ENCODE results near the gene PPFIA3.
"Not testable (repeated sequence)": the region's sequence is repeated elsewhere in the genome, so short reads cannot be mapped to it uniquely, and the experiment has no call there.

The PPFIA3 gene

DNA sequence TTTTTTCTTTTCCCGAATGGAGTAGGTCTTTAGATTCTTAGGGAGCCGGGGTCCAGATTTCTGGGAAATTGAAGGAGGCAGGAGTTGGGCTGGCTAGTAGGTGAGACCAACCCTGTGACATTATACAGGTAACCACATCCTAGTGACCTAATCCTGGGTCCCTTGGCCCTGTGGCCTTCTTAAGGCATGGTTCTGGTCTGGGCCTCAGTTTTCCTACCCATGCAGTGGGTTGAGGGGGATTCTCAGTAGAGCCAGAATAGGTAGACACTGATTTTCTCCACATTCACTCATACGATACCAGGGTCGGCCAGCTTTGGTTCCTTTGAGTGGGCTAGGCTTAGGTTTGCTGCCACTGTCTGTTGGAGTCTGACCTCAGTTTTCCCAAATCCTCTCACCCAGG is 7.2 kb downstream of the PPFIA3 start:
- Histone ChIP-seq H3K27me3 (peaks cover 0 to 19% (median 11%) of the 10 kb centered on the region in 11 experiments; a peak in 20 of 22 replicates), H3K4me1 (peaks cover 9 to 21% (median 18%) of the 10 kb centered on the region in 10 experiments), H3K4me3 (no peak overlapping the region)

DNA sequence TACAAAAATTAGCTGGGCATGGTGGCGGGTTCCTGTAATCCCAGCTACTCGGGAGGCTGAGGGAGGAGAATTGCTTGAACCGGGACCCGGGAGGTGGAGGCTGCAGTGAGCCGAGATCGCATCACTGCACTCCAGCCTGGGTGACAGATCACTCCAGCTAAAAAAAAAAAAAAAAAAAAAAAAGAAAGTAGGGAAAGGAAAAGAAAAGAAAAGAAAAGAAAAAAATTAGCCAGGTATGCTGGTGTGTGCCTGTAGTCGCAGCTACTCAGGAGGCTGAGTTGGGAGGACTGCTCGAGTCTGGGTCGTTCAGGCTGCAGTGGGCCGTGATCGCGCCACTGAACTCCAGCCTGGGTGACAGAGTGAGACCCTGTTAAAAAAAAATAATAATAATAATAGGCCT is 7.9 kb downstream of the PPFIA3 start:
- Histone ChIP-seq H3K27me3 (peaks cover 0 to 13% (median 4%) of the 10 kb centered on the region in 11 experiments; a peak in 16 of 22 replicates), H3K36me3 (peaks cover 8 to 18% (median 12%) of the 10 kb centered on the region in 11 experiments; a peak in 16 of 22 replicates), H3K4me1 (peaks cover 9 to 21% (median 18%) of the 10 kb centered on the region in 10 experiments), H3K9me3 (replicated peaks in 1 of 11) (peaks cover 0 to 25% (median 9%) of the 10 kb centered on the region in 11 experiments; a peak in 9 of 22 replicates), H3K4me2 (peak overlapping the region; percentile 51 to 82 (median 67); a peak in 20 of 22 replicates), H3K9ac (0 out of 22 replicates have a peak overlapping the region, but pooled peaks of 1 of the 11 experiments have one; percentile 48)
- H4K20me1 ChIP-seq, H3K4me3 ChIP-seq, H3K27ac ChIP-seq: not testable (repeated sequence)

More for the DNA sequence above, 7.2 kb downstream of the PPFIA3 start:
- Histone ChIP-seq H3K9me3 (replicated peaks in 1 of 11) (peaks cover 0 to 25% (median 9%) of the 10 kb centered on the region in 11 experiments; a peak in 9 of 22 replicates), H3K27ac (no peak overlapping the region), H3K4me2 (no peak overlapping the region), H3K36me3 (peaks cover 8 to 18% (median 12%) of the 10 kb centered on the region in 11 experiments; a peak in 16 of 22 replicates), H3K9ac (no peak overlapping the region), H4K20me1 (no peaks in the 10 kb centered on the region)
- TF ChIP-seq Cebpa-rat (IDR thresholded peaks at IDR 0.05) = no peak

DNA sequence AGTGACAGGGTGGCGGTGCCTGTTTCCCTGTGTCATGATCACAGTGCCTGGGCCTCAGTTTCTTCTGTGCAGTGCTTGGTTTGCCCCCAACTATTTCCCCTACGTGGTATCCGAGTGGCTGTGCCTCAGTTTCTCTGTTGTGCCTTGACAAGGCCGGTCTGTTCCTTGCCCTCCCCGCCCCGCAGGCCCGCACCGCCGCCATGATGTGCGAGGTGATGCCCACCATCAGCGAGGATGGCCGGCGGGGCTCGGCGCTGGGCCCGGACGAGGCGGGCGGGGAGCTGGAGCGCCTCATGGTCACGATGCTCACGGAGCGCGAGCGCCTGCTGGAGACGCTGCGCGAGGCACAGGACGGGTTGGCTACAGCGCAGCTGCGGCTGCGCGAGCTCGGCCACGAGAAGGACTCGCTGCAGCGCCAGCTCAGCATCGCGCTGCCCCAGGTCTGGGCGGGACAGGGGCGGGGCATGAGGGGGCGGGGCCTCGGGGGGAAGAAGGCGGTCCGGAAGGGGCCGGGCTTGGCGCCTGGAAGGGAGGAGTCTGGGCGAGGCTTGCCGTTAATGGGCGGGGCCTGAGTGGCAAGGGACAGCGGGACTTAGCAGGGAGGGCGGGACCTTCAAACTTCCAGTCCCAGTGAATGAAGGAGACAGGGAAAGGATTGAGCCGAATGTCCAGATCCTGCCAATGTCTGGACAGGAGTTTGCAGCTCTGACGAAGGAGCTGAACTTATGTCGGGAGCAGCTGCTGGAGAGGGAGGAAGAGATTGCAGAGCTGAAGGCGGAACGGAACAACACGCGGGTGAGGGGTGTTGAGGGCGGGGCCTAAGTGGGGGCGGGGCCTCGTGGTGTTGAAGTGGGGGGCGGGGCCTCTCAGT is 8.6 kb downstream of the PPFIA3 start:
- Histone ChIP-seq H3K9ac (peak overlapping the region in 8 of 11 experiments; percentile 44 to 69 (median 56); a peak in 10 of 22 replicates), H3K27ac (peak overlapping the region in 9 of 11 experiments; percentile 19 to 71 (median 47); a peak in 12 of 22 replicates), H3K4me2 (peak overlapping the region; percentile 55 to 82 (median 76)), H3K4me1 (peaks cover 9 to 21% (median 18%) of the 10 kb centered on the region in 10 experiments), H4K20me1 (no peaks in the 10 kb centered on the region), H3K27me3 (peaks cover 0 to 7% (median 0%) of the 10 kb centered on the region in 11 experiments; a peak in 6 of 22 replicates), H3K36me3 (peaks cover 8 to 18% (median 12%) of the 10 kb centered on the region in 11 experiments; a peak in 16 of 22 replicates), H3K4me3 (peak overlapping the region; percentile 41 to 68 (median 54); a peak in 16 of 20 replicates), H3K9me3 (replicated peaks in 1 of 11) (peaks cover 0 to 25% (median 9%) of the 10 kb centered on the region in 11 experiments; a peak in 9 of 22 replicates)
- no peak for TF ChIP-seq Cebpa-rat (IDR thresholded peaks at IDR 0.05)

DNA sequence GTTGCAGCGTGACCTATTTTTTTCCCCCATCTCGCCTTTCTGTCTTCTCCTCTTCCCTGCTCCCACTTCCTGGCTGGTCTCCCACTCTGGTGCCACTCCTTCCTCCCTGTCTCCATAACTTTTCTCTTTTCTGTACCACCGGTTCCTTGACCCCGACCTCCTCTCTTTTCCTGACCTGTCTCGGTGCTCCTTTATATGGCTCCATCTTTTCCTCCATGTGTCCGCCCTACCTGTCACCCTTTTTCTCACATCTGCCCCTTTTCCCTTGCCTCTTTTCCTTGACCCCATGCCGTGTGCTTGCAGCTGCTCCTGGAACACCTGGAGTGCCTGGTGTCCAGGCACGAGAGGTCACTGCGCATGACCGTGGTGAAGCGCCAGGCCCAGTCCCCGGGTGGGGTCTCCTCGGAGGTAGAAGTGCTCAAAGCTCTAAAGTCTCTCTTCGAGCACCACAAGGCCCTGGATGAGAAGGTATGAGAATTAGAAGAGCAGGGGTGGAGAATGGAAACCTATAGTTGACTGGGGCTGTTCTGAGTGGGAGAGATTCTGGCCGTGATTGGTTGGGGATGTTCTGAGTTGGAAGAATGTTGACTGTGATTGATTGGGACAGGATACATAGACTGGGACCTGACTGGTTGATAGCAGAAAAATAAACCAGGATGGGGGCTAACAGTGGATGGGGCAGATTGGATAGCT is 9.3 kb downstream of the PPFIA3 start:
- peak overlapping the region in 6 of 11 experiments; percentile 8 to 71 (median 40); a peak in 5 of 22 replicates for H3K27ac ChIP-seq
- peak overlapping the region; percentile 47 to 81 (median 68); a peak in 21 of 22 replicates for H3K4me2 ChIP-seq
- peaks cover 0 to 28% (median 9%) of the 10 kb centered on the region in 11 experiments; a peak in 9 of 22 replicates for H3K9me3 ChIP-seq (replicated peaks in 1 of 11)
- TF ChIP-seq Cebpa-rat (IDR thresholded peaks at IDR 0.05) = no peak
- peaks cover 9 to 22% (median 18%) of the 10 kb centered on the region in 10 experiments for H3K4me1 ChIP-seq
- no peaks in the 10 kb centered on the region for H4K20me1 ChIP-seq
- H3K4me3 ChIP-seq = peak overlapping the region; percentile 41 to 68 (median 54); a peak in 15 of 20 replicates
- peak overlapping the region in 4 of 11 experiments; percentile 29 to 69 (median 52); a peak in 7 of 22 replicates for H3K9ac ChIP-seq
- peaks cover 8 to 23% (median 12%) of the 10 kb centered on the region in 11 experiments; a peak in 17 of 22 replicates for H3K36me3 ChIP-seq
- H3K27me3 ChIP-seq = peaks cover 0 to 3% (median 0%) of the 10 kb centered on the region in 11 experiments; a peak in 5 of 22 replicates

DNA sequence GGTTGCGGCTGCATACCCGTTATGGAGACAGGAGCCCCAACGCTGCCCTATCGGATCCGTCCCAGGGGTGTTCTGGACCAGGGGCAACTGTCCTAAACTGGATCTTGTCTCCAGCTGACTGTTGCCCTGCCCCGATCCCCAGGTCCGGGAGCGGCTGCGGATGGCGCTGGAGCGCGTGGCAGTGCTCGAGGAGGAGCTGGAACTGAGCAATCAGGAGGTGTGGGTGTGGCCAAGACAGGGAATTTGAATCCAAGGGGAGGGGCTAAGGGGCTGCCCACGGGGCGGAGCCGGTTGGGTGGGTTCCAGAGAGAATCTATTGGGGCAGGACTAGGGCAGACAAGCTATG is 9.9 kb downstream of the PPFIA3 start:
- H3K27ac ChIP-seq = peak overlapping the region in 3 of 11 experiments; percentile 35 to 67 (median 45); a peak in 2 of 22 replicates
- H3K36me3 ChIP-seq = peaks cover 10 to 28% (median 16%) of the 10 kb centered on the region in 11 experiments; a peak in 18 of 22 replicates
- peaks cover 0 to 8% (median 0%) of the 10 kb centered on the region in 11 experiments; a peak in 5 of 22 replicates for H3K27me3 ChIP-seq
- H3K4me1 ChIP-seq = peaks cover 9 to 26% (median 18%) of the 10 kb centered on the region in 10 experiments
- H3K9ac ChIP-seq = 0 out of 22 replicates have a peak overlapping the region, but pooled peaks of 1 of the 11 experiments have one; percentile 69
- H3K4me3 ChIP-seq = peak overlapping the region in 1 of 10 experiments; percentile 68; a peak in 1 of 20 replicates
- TF ChIP-seq Cebpa-rat (IDR thresholded peaks at IDR 0.05) = no peak
- H4K20me1 ChIP-seq = no peaks in the 10 kb centered on the region
- peak overlapping the region; percentile 47 to 81 (median 68); a peak in 19 of 22 replicates for H3K4me2 ChIP-seq
- peaks cover 0 to 33% (median 9%) of the 10 kb centered on the region in 11 experiments; a peak in 9 of 22 replicates for H3K9me3 ChIP-seq (replicated peaks in 1 of 11)

DNA sequence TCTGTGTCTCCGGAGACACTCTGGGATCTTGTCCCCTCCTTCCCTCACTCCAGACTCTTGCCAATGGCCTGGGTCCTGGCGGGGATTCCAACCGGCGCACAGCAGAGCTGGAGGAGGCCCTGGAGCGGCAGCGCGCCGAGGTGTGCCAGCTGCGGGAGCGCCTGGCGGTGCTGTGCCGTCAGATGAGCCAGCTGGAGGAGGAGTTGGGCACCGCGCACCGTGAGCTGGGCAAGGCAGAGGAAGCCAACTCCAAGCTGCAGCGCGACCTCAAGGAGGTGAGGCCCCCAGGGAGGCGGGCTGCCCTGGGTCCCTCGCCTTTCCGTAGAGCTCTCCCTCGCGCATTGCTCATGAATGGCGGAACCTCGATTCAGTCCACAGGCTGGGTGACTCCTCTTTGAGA is 11.0 kb downstream of the PPFIA3 start:
- no peak overlapping the region for H3K4me3 ChIP-seq
- peaks cover 0 to 9% (median 0%) of the 10 kb centered on the region in 11 experiments; a peak in 5 of 22 replicates for H3K27me3 ChIP-seq
- H3K9me3 ChIP-seq (replicated peaks in 1 of 11) = peaks cover 0 to 36% (median 9%) of the 10 kb centered on the region in 11 experiments; a peak in 9 of 22 replicates
- H3K36me3 ChIP-seq = peaks cover 10 to 38% (median 27%) of the 10 kb centered on the region in 11 experiments; a peak in 19 of 22 replicates
- peaks cover 9 to 26% (median 18%) of the 10 kb centered on the region in 10 experiments for H3K4me1 ChIP-seq
- no peak overlapping the region for H3K27ac ChIP-seq
- no peak overlapping the region for H3K4me2 ChIP-seq
- no peak overlapping the region for H3K9ac ChIP-seq
- no peaks in the 10 kb centered on the region for H4K20me1 ChIP-seq
- TF ChIP-seq Cebpa-rat (IDR thresholded peaks at IDR 0.05) = no peak

DNA sequence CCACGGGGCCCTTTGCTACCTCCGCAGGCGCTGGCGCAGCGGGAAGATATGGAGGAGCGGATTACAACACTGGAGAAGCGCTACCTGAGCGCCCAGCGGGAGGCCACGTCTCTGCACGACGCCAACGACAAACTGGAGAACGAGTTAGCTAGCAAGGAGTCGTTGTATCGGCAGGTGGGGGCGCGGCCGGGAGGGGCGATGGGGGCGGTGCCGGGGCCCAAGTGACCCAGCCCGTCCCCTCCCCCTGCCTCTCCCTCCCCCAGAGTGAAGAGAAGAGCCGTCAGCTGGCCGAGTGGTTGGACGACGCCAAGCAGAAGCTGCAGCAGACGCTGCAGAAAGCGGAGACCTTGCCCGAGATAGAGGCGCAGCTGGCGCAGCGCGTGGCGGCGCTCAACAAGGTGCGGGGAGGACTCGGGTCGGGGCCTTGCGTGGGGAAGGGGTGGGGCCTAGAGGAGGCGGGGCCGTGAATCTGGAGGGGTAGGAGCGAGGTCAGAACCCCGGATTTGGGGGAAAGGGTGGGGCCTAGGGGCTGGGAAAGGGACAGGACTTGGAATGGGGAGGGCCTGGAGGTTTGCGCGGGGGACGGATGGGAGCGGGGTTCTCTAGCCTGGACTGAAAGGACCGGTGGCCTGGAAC is 13.7 kb downstream of the PPFIA3 start:
- peaks cover 14 to 33% (median 27%) of the 10 kb centered on the region in 10 experiments for H3K4me1 ChIP-seq
- no peak for TF ChIP-seq Cebpa-rat (IDR thresholded peaks at IDR 0.05)
- H3K27ac ChIP-seq = no peak overlapping the region
- no peak overlapping the region for H3K4me3 ChIP-seq
- H3K9ac ChIP-seq = no peak overlapping the region
- peaks cover 0 to 45% (median 9%) of the 10 kb centered on the region in 11 experiments; a peak in 10 of 22 replicates for H3K9me3 ChIP-seq (replicated peaks in 1 of 11)
- peaks cover 10 to 59% (median 46%) of the 10 kb centered on the region in 11 experiments; a peak in 19 of 22 replicates for H3K36me3 ChIP-seq
- peaks cover 0 to 9% (median 0%) of the 10 kb centered on the region in 11 experiments; a peak in 5 of 22 replicates for H3K27me3 ChIP-seq
- H4K20me1 ChIP-seq = no peaks in the 10 kb centered on the region
- peak overlapping the region in 3 of 11 experiments; percentile 11 to 32 (median 21); a peak in 2 of 22 replicates for H3K4me2 ChIP-seq
